Bone marrow (tissue), 2 donors: ENCODE data around the gene DLGAP1.
"Not testable (repeated sequence)": the region's sequence is repeated elsewhere in the genome, so short reads cannot be mapped to it uniquely, and the experiment has no call there.

ENCODE experiments used
- DNase-seq, 2 donors: peaks; one replicate each; lab custom pipeline; 2025; lab: John Stamatoyannopoulos, UW

The DLGAP1 gene

DNA sequence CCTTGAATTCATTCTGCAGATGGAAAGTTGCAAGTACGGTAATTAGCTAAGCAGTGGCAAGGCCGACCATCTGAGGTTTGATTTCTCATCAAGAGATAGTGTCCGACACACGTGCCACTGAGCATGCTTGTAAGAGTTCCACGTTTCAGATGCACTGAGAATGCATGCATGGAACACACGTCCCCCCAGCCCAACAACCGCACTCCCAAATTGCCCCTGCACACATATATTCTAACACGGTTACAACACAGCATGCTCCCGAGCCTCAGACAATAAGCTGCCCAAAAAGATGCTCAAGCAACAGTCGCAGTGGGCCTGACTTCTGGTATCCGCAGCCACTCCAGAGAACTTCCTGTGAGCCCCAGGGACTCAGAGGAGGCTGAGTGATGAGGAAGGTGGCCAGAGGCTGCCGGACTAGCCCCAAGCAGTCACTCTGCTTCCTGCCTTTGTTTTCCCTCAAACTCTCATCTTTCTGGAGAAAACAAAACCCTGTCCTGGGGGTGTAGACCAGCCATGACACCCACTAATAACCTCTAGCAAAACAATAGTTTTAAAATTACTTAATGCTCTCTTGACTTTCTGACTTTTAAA lies 801.2 kb downstream of the DLGAP1 start:
- no peak for DNase-seq

- DNase-seq, result no peak
These were observed 801.8 kb downstream of the DLGAP1 start for GRCh38 chr18:3653263-3653850.

GRCh38 chr18:3652380-3653262 lies 802.5 kb downstream of the DLGAP1 start:
- DNase-seq, result peak; percentile 50 to 87

DNA sequence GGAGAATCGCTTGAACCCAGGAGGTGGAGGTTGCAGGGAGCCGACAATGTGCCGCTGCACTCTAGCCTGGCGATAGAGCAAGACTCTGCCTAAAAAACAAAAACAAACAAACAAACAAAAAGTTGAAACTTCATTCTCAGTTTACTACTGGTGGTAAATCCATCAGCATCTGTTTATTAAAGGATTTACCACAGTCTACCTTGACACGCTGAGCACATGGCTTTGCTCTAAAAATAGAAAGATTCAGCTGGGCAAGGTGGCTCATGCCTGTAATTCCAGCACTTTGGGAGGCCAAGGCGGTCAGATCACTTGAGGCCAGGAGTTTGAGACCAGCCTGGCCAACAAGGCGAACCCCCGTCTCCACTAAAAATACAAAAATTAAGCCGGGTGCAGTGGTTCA lies 803.8 kb downstream of the DLGAP1 start:
- no peak for DNase-seq

- DNase-seq, result not testable (repeated sequence)
These were observed 804.5 kb downstream of the DLGAP1 start for GRCh38 chr18:3650521-3651042.

DNA sequence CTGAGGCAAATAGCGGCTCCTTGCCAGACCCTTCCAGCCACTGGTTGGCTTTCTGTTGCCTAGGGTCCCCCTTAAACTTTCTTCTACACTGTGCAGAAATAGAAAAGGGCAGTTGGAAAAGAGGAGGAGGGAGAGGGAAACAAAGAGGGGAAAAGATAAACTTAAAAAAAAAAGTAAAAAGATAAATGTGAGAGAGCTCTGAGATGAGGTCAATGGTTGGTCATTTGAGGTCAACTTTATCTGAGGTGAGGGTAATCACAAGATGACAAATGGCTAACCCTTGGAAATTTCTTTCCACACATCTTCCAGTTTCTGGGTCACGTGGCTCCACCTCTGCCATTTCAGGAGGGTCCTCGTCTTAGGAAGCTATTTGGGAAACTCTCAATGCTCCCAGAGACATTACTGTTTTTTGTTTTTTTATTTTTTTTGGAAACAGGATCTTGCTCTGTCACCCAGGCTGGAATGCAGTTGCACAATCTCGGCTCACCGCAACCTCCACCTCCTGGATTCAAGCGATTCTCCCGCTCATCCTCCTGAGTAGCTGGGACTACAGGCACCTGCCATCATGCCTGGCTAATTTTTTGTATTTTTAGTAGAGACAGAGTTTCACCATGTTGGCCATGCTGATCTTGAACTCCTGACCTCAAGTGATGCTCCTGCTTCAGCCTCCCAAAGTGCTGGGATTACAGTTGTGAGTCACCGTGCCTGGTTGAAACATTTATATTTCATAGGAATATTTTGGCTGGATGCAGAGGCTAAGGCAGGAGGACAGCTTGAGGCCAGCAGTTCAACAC lies 805.3 kb downstream of the DLGAP1 start:
- DNase-seq, result no peak

DNA sequence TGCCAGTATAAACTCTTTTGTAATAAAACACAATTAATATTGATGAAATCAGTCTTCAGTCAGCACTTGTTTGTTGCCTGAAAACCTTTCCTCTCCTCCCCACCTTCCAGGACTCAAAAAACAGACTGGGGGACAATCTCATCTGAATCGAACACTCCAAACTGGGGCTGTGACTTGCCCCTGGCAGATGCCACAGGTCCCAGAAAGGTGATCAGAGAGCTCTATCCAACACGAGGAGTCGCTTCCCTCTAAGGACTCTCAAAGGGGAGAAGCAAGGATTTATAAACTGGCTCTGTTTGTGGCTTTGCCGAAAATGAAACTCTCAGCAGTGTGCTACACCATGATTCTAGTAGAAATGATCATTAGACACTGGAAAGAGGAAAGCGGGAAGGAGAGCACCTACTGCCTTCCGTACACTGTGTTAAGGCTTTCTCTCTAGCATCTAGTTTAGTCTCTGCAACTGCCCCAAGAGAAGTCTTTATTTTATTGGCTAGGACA lies 805.9 kb downstream of the DLGAP1 start:
- DNase-seq, result no peak

DNA sequence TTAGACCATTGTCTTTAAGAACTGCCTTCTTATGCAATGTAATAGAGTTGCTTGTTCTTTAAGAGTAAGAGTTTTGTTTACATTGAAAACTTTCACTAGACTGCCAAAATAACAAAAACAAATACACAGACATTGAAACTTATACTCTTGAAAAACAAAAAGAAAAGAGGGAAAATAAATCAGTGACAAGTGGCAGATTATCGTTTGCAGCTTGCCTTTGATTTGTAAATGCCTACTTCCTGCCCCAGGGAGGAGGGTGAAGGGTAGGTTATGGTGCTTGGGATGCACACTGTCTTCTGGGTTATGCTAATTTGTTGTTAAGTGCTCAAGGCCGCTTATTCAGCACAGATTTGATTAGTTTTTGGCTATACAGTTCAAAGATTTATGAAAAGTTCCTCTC lies 806.5 kb downstream of the DLGAP1 start:
- DNase-seq, result no peak

DNA sequence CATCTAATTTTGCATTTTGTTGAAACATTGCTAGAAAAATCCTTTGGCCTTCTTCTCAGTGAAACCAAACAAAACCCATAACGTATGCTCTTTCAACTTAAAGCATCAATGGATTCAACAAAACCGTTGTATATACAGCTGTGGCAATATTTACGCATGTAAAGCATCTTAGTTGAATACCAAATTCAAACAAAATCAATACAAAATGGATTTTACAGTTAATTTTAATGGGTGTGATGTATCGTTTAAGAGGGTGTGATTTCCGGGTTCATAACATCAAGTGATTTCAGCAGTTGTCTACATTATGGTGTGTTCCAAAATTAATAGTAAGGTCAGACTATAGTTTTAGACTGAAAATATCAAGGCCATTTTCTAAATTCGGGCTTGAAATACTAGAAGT lies 806.9 kb downstream of the DLGAP1 start:
- DNase-seq, result no peak

GRCh38 chr18:3647636-3648035 lies 807.5 kb downstream of the DLGAP1 start:
- DNase-seq, result no peak

- DNase-seq, result peak in 1 of 2 donors; percentile 5
These were observed 809.5 kb downstream of the DLGAP1 start for GRCh38 chr18:3645384-3646156.

DNA sequence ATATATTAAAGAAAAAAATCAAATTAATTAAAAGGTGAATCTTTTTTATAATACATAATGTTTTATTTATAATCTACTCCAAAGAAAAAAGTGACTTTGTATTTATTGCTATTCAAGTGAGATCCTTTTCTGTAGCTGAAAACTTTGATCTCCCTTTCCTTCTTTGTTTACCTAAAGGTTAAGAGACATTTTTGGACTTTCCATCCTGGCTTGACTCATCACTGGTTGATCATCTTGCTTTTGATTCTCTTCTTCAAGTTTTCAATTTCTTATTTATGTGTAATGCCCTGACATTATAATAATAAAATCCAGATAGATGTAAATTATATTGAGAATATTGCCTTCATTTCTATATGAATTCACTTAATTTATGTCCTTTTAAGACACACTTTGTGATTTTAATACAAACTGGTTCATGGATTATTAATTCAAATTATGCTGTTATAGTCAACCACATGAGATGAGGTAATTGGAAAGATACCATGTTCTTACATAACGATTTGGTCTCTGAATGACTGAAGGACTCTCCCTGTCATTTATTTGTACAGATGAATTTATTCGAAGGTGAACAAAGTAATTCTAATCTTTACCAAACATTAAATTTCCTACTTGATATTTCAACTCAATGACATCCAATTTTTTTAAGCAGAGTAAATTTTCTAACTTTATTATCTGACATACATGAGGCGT lies 820.7 kb downstream of the DLGAP1 start:
- no peak for DNase-seq

GRCh38 chr18:3631887-3632286 lies 823.2 kb downstream of the DLGAP1 start:
- no peak for DNase-seq

DNA sequence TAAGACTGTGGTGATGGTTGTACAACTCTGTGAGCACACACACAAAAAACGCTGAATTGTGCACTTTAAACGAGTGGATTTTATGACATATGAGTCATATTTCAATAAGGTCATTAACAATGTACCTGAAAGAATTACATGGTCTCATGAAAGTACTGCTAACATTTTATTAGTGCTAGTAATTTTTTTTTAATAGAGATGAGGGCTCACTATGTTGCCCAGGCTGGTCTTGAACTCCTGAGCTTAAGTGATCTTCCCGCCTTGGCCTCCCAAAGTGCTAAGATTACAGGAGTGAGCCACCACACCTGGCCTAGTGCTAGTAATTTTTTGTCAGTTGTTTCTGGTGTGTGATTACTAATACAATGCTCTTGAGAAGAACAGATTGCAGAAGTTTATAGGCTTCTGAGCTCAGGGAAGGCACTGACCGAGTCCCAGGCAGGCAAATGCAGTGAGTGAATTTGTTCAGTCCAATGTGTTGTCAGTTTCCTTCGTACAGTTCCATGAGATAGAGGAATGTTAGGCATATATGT lies 828.1 kb downstream of the DLGAP1 start:
- DNase-seq, result no peak

GRCh38 chr18:3625742-3626091 lies 829.4 kb downstream of the DLGAP1 start:
- no peak for DNase-seq

DNA sequence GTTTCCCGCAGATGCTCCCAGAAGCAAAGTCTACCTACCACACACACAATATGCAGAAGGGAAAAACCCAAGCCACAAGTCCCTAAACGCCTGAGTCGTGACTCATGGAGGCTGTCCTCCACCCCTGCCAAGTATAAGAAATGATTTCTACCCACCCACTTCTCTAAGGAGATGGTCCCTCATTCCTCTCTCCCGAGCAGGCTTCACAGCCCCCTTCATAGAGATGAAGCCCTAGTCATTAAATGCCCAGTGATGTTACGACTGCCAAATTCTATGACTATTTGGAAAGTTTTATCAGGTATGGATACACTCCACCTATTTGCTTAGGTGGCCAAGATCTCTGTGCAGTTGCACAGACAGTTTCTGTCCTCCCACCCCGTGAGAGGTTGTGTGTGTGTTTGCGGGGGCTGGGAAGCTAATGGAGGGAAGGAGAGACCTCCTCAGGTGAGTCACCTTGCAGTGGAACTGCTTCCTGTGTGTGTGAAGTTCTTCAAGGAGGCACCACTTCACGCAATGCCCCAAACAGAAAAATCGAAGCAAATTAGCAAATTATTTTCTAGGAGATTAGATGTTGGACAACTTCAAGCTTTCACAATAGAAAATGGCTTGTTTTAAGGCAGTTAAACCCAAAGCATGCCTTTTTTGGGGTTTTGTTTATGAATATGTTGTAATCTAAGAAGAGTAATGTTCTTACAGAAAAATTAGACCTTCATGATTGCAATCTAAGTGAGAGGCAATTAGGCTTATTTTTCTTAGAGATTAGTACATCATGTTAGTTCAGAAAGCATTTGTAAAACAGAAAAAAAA lies 830.0 kb downstream of the DLGAP1 start:
- DNase-seq, result peak in 1 of 2 donors; percentile 56

- no peak for DNase-seq
These were observed 830.6 kb downstream of the DLGAP1 start for GRCh38 chr18:3624546-3624934.

GRCh38 chr18:3623769-3624545 lies 831.1 kb downstream of the DLGAP1 start:
- no peak for DNase-seq
